GM21619 (cell line): ENCODE measurements around the gene GMDS.

Experiments
- ATAC-seq: cut with Tn5 transposase; IDR thresholded peaks from one replicate; pipeline ENCODE4 v1.9.1; 2021; ENCODE audit not compliant: unreplicated experiment

Gene GMDS

GRCh38 chr6:2044192-2044591 is 201.2 kb downstream of the GMDS start:
- no peak for ATAC-seq

DNA sequence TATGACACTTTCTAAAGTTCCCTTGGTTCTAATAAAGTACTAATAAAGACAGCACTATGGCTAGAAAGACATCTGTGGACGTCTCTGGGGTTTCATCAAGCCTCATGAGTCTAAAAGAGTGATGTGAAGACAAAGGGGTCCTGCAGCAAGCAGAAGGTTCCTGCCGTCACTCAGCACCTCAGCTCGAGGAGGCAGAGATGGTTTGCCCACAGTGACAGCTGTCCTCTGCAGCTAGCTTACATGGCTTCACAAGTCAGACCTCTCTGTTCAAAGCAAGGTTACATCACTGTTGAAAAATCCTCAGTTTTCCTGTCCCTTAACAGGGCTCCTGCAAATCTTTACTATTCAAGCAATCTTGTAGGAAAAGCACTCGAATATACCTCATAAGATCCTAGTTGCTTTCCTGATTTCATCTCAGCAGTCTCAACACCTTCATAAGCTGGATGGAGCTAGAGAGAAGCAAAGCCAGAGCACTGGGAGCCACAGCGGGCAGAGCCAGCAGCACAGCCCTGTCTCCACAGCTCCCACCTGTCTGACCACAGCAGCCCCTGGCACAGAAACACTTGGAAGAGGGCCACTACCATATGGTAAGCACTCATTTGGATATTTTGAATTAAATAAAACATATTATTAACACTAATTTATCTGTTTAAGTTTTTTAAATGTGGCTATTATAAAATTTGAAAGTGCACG is 202.3 kb downstream of the GMDS start:
- ATAC-seq: no peak

DNA sequence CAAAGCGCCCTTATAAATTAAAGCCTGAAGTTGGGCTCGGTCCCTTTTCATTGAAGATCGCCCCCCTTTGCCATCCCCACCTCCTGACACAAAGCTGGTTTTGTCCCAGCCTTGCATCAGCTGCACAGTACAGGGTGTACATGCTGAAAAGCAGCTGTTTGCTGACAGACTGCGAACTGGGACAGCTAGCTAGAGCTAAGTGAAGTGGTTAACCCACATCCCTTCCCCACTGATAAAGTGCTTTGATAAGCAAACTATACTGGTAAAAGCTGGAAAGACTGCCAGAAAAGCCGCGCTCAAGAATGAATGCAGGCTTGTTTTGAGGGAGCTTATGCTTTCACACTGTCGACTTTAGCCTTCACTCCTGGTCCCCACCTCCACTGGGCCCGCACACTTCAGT is 207.3 kb downstream of the GMDS start:
- no peak for ATAC-seq

DNA sequence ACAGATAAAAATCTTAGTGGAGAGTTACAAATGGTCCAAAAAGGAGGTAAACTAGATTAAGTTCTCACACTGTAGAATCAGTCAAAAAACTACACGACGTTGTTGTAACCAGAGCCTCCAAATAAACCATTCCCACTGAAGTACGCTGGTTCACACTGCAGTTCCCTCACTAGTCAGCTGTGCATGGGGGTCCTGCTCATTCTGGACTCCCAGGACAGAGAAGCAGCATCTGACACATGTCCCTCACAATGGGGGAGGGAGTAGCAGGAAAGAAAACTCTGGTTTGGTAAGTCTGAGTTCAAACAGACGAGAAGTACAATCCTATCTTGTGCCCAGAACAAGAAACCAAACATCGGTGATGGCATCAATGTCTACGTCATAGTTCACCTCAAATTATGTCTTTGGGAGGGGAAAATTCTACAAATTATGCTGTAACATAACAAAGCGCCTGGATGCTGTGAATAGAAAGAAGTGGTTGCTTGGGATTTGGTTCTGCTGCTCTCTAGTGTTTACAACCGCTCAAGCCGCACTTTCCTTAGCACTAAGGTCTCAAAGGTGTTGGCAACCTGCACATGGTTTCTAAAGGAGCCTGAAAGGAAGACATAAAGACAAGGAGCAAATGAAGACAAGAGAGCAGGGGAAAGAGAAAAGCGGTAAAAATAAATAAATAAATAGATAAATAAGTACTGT is 208.0 kb downstream of the GMDS start:
- ATAC-seq: no peak

- ATAC-seq: no peak
Observed at GRCh38 chr6:2036710-2037023, 208.7 kb downstream of the GMDS start.

DNA sequence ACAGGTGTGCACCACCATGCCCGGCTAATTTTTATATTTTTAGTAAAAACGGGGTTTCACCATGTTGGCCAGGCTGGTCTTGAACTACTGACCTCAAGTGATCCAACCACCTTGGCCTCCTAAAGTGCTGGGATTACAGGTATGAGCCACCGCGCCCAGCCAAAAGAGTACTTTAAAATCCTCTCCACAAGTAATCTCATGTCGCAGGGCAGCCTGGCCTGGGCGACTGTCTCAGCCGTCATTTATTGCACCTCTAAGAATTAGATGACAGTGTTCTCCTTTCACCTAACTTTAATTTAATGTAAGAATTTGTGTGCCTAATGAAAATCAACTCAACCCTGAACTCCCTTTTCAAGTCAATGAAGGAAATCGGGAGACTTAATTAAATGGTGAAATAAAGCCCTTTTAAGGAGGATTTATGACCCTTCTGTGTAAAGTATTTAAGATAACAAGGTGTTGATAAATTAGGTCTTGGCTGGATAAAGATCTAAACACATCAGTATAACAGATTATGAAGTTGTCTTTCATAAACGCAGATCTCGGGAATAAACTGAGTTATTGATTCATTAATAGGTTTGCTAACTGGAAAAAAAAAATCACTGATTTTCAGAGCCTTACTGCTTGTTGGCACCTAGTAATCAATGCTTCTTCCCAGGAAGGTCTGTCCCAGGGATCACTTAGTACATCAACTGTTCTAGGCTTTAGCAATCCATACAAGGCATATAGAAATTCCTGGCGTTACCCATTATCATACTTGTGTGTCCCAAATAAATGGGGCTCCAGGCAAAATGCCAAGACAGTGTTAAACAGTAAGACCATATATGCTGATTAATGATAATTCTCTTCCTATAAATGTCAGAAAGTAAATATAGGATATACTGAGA is 209.3 kb downstream of the GMDS start:
- ATAC-seq: no peak

DNA sequence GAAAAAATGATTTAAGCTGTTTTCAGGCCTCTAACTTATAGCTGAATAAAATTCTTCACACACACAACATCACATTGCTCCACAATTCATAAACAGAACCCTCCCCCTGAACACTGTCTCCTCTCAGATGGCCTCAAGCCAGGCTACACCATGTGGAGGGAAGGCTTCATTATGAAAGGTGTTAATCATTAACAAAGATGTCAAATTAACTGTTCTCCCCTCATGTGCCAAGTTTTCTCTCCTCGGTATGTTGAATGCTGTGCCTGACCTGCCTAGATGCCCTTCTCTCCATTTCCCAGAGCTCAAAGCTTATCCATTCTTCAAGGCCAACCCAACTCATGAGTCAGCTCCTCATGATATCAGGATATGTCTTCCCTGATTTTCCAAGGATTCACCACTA is 210.4 kb downstream of the GMDS start:
- ATAC-seq: no peak

GRCh38 chr6:2034256-2034655 is 211.1 kb downstream of the GMDS start:
- no peak for ATAC-seq

- no peak for ATAC-seq
Observed at GRCh38 chr6:2033544-2033943, 211.9 kb downstream of the GMDS start.

- no peak for ATAC-seq
Observed at GRCh38 chr6:2030682-2031244, 214.6 kb downstream of the GMDS start.

- ATAC-seq: no peak
Observed at GRCh38 chr6:2029952-2030351, 215.5 kb downstream of the GMDS start.

DNA sequence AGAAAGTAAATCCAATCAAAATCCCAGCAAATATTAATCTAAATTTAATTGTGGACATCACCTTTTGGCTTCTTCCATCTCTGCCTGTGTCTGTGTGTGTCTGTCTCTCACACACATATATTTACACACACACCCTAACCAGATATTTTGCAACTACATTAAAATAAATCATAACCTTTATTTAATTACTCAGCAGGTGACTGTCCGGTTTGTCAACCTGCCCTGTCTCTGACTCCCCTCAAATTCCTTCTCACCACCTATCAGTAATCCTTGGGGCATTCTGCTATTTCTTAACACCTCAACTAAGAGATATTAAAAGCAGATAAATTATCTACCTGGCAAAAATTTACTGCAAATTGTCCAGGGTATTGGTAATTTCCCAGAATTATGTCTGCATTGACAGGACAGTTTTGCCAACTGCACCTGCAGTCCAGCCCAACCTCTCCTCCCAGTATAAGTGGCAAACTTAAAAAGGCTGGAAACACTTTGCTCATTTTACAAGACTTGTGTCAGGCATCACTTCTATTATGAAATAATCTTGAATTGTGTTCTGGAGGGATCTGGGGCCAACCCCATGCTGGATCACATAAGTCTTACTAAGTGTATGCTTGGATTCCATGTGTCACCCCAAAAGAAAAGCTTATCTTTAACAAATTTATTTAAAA is 216.1 kb downstream of the GMDS start:
- no peak for ATAC-seq

- ATAC-seq: peak; percentile 90
Observed at GRCh38 chr6:2028457-2029038, 216.9 kb downstream of the GMDS start.

DNA sequence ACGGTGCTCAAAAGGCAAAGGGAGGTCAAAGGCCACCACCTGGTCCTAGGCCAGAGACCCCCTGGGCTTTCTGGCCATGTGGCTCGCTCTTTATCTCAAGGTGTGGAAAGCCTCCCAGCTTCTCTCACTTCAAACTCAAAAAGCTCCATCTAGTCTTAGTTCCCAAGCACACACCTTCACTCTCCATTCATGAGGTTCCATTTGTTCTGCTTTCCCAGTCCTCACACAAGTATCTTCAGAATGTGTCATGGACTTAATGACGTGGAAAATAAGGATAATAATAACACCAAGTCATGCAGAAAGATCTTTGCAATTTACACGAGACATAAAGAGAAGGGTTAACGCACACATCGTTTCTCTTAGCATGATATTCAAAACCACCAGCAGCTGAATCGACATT is 219.3 kb downstream of the GMDS start:
- ATAC-seq: no peak

DNA sequence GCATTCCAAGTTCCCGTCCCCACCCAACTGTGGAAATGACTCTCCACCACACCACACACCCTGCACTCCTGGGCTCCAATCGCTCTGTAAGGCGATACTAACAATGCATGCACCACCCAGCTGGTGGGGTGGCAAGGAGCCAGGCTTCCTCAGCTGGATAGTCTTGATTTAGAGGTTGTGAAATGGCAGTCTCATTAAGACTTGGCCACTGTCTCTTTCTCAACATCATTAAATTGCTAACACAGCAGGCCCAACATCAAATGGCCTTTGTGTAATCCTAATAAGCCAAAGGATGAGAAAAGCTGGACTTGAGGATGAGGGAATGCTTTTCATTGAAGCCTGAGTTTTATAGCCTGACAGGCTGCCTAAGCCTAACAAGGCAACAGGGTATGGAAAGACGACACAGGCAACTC is 223.7 kb downstream of the GMDS start:
- ATAC-seq: no peak

GRCh38 chr6:2020909-2021308 is 224.5 kb downstream of the GMDS start:
- no peak for ATAC-seq

- no peak for ATAC-seq
Observed at GRCh38 chr6:2019051-2019450, 226.4 kb downstream of the GMDS start.

GRCh38 chr6:2016040-2016439 is 229.4 kb downstream of the GMDS start:
- ATAC-seq: no peak

DNA sequence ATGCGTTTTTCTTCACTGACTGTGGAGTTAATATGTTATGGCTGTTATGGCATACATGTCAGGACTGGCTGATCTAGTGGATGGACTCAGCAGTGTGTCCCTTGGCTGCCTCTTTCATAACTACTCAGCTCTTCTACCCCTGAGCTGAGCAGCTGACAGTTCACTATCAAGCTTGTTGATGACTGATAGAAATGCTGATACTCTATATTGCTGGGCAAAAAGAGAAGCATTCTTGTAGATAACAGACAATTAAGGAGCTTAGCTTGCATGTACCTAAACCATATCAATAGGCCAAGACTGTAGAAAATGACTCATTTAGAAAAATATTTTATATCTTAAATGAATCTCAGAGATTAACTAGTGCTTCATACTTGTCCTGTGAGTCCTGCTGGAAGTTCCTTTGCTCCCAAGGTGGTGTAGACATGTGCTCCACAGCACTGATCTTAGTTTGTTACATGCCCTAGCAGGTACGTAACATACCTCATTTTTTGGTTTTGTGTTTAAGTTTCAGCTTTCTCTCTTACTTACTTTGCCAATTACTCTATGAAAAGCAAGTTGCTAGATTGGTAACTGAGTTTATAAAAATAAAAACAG is 236.9 kb downstream of the GMDS start:
- no peak for ATAC-seq

- ATAC-seq: no peak
Observed at GRCh38 chr6:2007165-2007564, 238.2 kb downstream of the GMDS start.
